GM21825 (cell line): Measurements from ENCODE around the gene MFN1.
A peak's percentile ranks its signal among the peaks of the same experiment; 100 is the strongest.

Experiments
- ATAC-seq: cut with Tn5 transposase; IDR thresholded peaks from one replicate; pipeline ENCODE4 v1.9.1; 2021; ENCODE audit warnings: mild to moderate bottlenecking, moderate library complexity; ENCODE audit not compliant: unreplicated experiment

The MFN1 gene

DNA sequence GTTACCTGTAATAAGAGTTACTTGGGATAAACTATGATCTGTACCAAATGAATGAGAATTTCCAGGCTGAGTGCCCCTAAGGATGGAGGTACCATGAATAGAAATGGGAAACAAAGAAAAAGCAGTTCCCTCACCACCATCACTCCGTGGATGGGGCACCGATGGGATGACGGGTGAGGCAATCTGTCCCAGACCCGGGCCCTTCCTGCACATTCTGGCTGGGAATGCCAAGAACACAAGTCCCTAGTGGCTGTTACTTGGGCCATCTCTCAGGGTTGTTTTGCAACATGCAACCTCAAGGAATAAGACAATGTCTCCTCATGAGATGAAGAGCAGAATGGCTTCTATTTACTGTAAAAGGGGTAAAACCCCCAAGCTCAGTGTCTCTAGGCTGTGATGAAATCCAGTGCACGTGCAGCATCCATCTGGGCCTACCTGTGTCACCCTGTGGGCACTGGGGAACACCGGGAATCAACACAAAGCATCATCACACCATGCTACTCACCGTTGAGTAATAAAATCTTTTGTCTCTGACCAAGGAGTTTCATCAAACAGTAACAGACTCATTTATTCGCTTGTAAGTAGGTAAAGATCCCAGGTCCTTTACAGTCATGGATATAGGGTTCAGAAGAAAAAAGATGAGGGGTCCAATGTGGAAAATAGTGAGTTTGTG is 81.5 kb downstream of the MFN1 start:
- ATAC-seq = no peak

DNA sequence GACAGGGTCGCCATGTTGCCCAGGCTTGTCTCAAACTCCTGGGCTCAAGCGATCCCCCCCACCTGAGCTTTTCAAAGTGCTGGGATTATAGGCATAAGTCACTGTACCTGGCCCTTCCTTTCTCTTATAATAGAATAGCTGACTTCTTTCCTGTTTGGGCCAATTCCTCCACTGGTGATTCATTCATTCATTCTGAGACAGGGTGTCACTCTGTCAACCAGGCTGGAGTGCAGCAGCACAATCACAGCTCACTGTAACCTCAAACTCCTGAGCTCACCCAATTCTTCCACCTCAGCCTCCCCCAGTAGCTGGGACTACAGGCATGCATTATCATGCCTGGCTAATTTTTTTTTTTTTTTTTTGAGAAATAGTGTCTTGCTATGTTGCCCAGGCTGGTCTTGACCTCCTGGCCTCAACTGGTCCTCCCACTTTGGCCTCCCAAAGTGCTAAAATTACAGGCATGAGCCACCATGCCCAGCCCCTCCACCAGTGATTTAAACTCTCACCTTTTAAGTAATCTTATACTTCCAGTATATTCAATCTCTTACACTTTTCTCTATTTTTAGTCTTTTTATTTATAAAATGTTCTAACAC is 82.9 kb downstream of the MFN1 start:
- ATAC-seq = no peak

DNA sequence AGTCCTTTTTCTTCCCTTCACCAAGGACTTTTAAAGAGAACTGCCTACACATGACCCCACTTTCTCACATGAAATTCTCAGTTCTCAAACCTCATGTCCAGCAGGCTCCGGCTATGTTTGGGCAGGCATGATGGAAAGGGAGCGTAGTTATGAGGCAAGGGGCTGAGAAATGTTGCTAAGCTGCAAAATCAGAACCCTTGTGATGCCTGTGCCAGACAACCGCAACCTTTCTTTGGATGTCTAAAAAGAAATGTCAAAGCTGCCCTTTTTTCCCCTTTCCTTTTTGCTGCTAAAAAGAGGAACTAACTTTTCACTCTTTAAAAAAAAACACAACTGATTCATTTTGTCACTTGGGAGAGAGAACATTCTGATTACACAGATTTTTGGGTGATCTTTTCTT is 84.5 kb downstream of the MFN1 start:
- ATAC-seq = peak; percentile 58

DNA sequence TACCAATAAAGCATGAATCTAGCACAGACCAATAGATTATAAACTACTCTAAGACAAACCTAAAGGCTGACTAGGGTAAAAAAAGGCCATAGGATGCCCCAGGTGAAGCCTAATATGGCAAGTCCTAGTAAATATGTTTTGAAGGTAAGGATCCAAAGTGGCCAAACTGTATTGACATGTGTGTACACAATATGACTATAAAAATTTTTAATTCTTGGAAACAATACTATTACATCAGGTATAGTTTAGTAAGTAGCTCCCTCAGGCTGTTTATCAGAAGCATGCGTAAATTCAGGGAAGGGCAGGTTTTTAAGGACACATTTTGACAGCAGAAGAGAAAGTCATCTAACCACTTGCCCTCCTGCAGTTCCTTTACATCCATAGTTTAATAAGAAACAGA is 84.9 kb downstream of the MFN1 start:
- ATAC-seq = peak; percentile 7

DNA sequence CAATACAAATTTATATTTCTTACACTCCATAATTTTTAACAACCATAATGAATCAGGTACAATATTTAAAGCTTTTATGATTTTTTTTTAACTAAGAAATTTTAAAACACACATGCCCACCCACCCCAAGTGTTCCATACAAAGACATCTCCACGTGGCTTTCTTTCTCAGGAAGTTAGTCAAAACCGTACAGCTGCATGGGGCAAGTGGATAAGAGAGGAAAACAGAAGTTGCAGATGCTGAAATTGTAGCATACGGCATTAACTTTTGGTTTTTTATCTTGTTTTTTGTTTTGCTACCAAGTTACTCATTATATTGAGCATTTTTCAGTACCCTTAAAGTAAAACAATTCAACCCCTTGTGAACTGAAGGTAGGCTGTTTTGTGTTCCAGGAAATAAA is 89.0 kb downstream of the MFN1 start:
- ATAC-seq = no peak

DNA sequence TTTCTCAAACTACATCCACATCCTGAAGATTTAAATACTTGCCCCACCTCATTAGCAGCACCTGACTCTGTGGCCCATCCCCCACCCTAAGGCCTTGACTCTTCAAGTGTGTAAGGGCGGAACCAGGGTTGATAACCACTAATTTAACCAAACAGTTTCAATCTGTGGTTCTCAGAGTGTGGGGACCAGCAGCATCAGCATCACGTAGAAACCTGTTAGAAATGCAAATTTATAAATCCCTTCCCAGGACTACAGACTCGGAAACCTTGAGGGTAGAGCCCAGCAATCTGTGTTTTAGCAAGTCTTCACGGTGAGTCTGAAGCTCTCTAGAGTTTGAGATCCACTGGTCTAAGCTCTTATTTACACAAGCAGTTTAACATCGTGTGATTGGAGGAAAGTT is 91.3 kb downstream of the MFN1 start:
- peak; percentile 93 for ATAC-seq
